GM12873 (cell line): Measurements from ENCODE around the gene CFLAR.

ENCODE experiments used
- CTCF ChIP-seq: IDR thresholded peaks from 2 replicates; pipeline ENCODE4 v1.5.1; 2012; ENCODE audit warnings: low read depth, mild to moderate bottlenecking, moderate library complexity, low read length, control low read depth; ENCODE audit not compliant: insufficient read depth; ENCODE audit errors: missing control alignments

Gene CFLAR

GRCh38 chr2:201203916-201204654 lies 88.1 kb downstream of the CFLAR start:
- TF ChIP-seq CTCF = no peak

GRCh38 chr2:201204655-201205514 lies 88.9 kb downstream of the CFLAR start:
- TF ChIP-seq CTCF = no peak

GRCh38 chr2:201205515-201205849 lies 89.5 kb downstream of the CFLAR start:
- TF ChIP-seq CTCF = no peak

- no peak for TF ChIP-seq CTCF
These were observed 92.7 kb downstream of the CFLAR start for GRCh38 chr2:201208563-201209252.

GRCh38 chr2:201215963-201216362 lies 100.0 kb downstream of the CFLAR start:
- no peak for TF ChIP-seq CTCF

- no peak for TF ChIP-seq CTCF
These were observed 101.0 kb downstream of the CFLAR start for GRCh38 chr2:201216918-201217317.

GRCh38 chr2:201218780-201219179 lies 102.8 kb downstream of the CFLAR start:
- no peak for TF ChIP-seq CTCF
